Measurements from ENCODE around the gene IGFBP5. TPM values are rescaled to one million over a fixed set of nuclear protein-coding genes. Genes with fewer than 3 reads are reported as not detected.

IGFBP5 gene
- total and polyA plus RNA-seq, 9 of the 15 experiments (the other 6 are each of a cell fraction or from before 2014, with no cell fraction given), result 0.01 to 1.9 (median 0.03) TPM; not detected in 6

DNA sequence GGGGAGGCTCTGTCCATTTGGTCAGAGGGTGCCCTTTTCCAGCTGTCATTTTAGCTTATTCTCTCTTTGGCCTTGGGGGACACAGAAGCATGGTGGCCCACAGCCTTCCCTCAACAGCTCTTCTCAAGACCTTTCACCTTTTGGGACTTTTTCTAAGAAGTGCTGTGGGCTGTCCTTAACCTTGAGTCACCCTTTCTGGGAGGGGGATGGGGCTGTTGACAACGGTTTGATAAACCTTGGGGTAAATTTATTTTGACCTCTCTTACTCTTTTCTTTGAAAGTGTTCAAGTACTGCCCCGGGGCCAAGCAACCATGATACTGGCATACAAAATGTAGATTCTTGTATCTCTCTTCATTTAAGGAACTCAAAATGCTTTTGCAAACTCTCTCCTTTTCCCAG, 13.7 kb downstream of the IGFBP5 start (continued):
- TF ChIP-seq, protein P1, sequence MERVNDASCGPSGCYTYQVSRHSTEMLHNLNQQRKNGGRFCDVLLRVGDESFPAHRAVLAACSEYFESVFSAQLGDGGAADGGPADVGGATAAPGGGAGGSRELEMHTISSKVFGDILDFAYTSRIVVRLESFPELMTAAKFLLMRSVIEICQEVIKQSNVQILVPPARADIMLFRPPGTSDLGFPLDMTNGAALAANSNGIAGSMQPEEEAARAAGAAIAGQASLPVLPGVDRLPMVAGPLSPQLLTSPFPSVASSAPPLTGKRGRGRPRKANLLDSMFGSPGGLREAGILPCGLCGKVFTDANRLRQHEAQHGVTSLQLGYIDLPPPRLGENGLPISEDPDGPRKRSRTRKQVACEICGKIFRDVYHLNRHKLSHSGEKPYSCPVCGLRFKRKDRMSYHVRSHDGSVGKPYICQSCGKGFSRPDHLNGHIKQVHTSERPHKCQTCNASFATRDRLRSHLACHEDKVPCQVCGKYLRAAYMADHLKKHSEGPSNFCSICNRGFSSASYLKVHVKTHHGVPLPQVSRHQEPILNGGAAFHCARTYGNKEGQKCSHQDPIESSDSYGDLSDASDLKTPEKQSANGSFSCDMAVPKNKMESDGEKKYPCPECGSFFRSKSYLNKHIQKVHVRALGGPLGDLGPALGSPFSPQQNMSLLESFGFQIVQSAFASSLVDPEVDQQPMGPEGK (CRISPR knock-in tag; IDR thresholded peaks at IDR 0.05; ENCODE audit: borderline replicate concordance), result no peak
- TF ChIP-seq JUND (IDR thresholded peaks at IDR 0.05; ENCODE audit: borderline replicate concordance, low read depth, low read length) (peak; percentile 53), JUND (tag; IDR thresholded peaks at IDR 0.05; ENCODE audit: borderline replicate concordance, low read depth, low read length) (no peak; the same call in 2 of the 3 replicates), U2AF2 (optimal IDR thresholded peaks at IDR 0.05; ENCODE audit: low read depth, low read length) (no peak), ETV5 (CRISPR knock-in tag; IDR thresholded peaks at IDR 0.05; ENCODE audit: low read depth) (no peak), ESRRA (IDR thresholded peaks at IDR 0.05; ENCODE audit: borderline replicate concordance, low read depth) (peak; percentile 34; the same call in 1 of the 2 replicates), DDX20 (tag; IDR thresholded peaks at IDR 0.05; ENCODE audit: low read depth) (no peak), CHCHD3 (CRISPR knock-in tag; IDR thresholded peaks at IDR 0.05) (no peak), ZNF512 (tag; IDR thresholded peaks at IDR 0.05) (no peak)

All from K562 (cell line).